ENCODE results near the gene TMEM255B.

Gene TMEM255B

GRCh38 chr13:113856716-113857065, 97.7 kb downstream of the TMEM255B start:
- DNase-seq (ENCODE audit: low read depth in 1 of 2, low spot score in 1 of 2): peak; percentile 57 to 65
- in situ Hi-C loops (cut with HindIII; ENCODE audit: low pct_unique_long_range_greater_than_20kb, low sequenced_read_pairs): no loop called here

GRCh38 chr13:113857531-113858195, 98.6 kb downstream of the TMEM255B start:
- no peak for TF ChIP-seq JUND (IDR thresholded peaks at IDR 0.05; ENCODE audit: low read depth)
- in situ Hi-C loops (cut with HindIII; ENCODE audit: low pct_unique_long_range_greater_than_20kb, low sequenced_read_pairs): no loop called here
- DNase-seq (ENCODE audit: low read depth in 1 of 2, low spot score in 1 of 2): no peak

More at GRCh38 chr13:113856716-113857065, 97.7 kb downstream of the TMEM255B start:
- no peak for TF ChIP-seq JUND (IDR thresholded peaks at IDR 0.05; ENCODE audit: low read depth)

- DNase-seq (ENCODE audit: low read depth in 1 of 2, low spot score in 1 of 2): no peak
- no peak for TF ChIP-seq JUND (IDR thresholded peaks at IDR 0.05; ENCODE audit: low read depth)
- in situ Hi-C loops (cut with HindIII; ENCODE audit: low pct_unique_long_range_greater_than_20kb, low sequenced_read_pairs): no loop called here
These were observed 100.5 kb downstream of the TMEM255B start for GRCh38 chr13:113859311-113860050.

GRCh38 chr13:113860051-113860664, 101.1 kb downstream of the TMEM255B start:
- no peak for TF ChIP-seq JUND (IDR thresholded peaks at IDR 0.05; ENCODE audit: low read depth)
- DNase-seq (ENCODE audit: low read depth in 1 of 2, low spot score in 1 of 2): no peak
- in situ Hi-C loops (cut with HindIII; ENCODE audit: low pct_unique_long_range_greater_than_20kb, low sequenced_read_pairs): no loop called here

GRCh38 chr13:113860665-113861432, 101.8 kb downstream of the TMEM255B start:
- peak in 1 of 2 experiments; percentile 42 for DNase-seq (ENCODE audit: low read depth in 1 of 2, low spot score in 1 of 2)
- in situ Hi-C loops (cut with HindIII; ENCODE audit: low pct_unique_long_range_greater_than_20kb, low sequenced_read_pairs): no loop called here
- no peak for TF ChIP-seq JUND (IDR thresholded peaks at IDR 0.05; ENCODE audit: low read depth)

- TF ChIP-seq JUND (IDR thresholded peaks at IDR 0.05; ENCODE audit: low read depth): no peak
- no peak for DNase-seq (ENCODE audit: low read depth in 1 of 2, low spot score in 1 of 2)
These were observed 102.5 kb downstream of the TMEM255B start for GRCh38 chr13:113861433-113862030.

GRCh38 chr13:113862191-113862930, 103.3 kb downstream of the TMEM255B start:
- in situ Hi-C loops (cut with HindIII; ENCODE audit: low pct_unique_long_range_greater_than_20kb, low sequenced_read_pairs): no loop called here
- no peak for DNase-seq (ENCODE audit: low read depth in 1 of 2, low spot score in 1 of 2)
- no peak for TF ChIP-seq JUND (IDR thresholded peaks at IDR 0.05; ENCODE audit: low read depth)

More at GRCh38 chr13:113861433-113862030, 102.5 kb downstream of the TMEM255B start:
- in situ Hi-C loops (cut with HindIII; ENCODE audit: low pct_unique_long_range_greater_than_20kb, low sequenced_read_pairs): no loop called here

GRCh38 chr13:113862931-113863523, 104.0 kb downstream of the TMEM255B start:
- no peak for TF ChIP-seq JUND (IDR thresholded peaks at IDR 0.05; ENCODE audit: low read depth)
- in situ Hi-C loops (cut with HindIII; ENCODE audit: low pct_unique_long_range_greater_than_20kb, low sequenced_read_pairs): no loop called here
- DNase-seq (ENCODE audit: low read depth in 1 of 2, low spot score in 1 of 2): peak; percentile 54 to 71

GRCh38 chr13:113863524-113864272, 104.7 kb downstream of the TMEM255B start, which contains the start of gene GAS6:
TSS of gene GAS6 (minus strand) at chr13:113864076. CDS start at chr13:113863920, 156 bp downstream.
- no peak for TF ChIP-seq JUND (IDR thresholded peaks at IDR 0.05; ENCODE audit: low read depth)

GRCh38 chr13:113864273-113864890, 105.4 kb downstream of the TMEM255B start:
- in situ Hi-C loops (cut with HindIII; ENCODE audit: low pct_unique_long_range_greater_than_20kb, low sequenced_read_pairs): no loop called here
- no peak for DNase-seq (ENCODE audit: low read depth in 1 of 2, low spot score in 1 of 2)

More at GRCh38 chr13:113863524-113864272, 104.7 kb downstream of the TMEM255B start, which contains the start of gene GAS6:
- in situ Hi-C loops (cut with HindIII; ENCODE audit: low pct_unique_long_range_greater_than_20kb, low sequenced_read_pairs): no loop called here
- DNase-seq (ENCODE audit: low read depth in 1 of 2, low spot score in 1 of 2): peak; percentile 68 to 81

More at GRCh38 chr13:113864273-113864890, 105.4 kb downstream of the TMEM255B start:
- no peak for TF ChIP-seq JUND (IDR thresholded peaks at IDR 0.05; ENCODE audit: low read depth)

Measured in T47D (cell line).